Thoracic aorta (tissue), 2 donors: ENCODE results near the gene SPI1. TPM values are rescaled to one million over a fixed set of nuclear protein-coding genes. Genes with fewer than 3 reads are reported as not detected.

Source experiments
- ATAC-seq: fragments of 150-250 bp; one replicate; pipeline ENCODE4 v1.8.0; 2017; ENCODE audit warnings: low read depth; ENCODE audit not compliant: insufficient number of reproducible peaks, low FRiP score
- DNase-seq: peaks from one replicate; pipeline ENCODE4 v3.0.0-alpha.2; 2020; ENCODE audit warnings: low spot score
- H3K27ac ChIP-seq, 2 donors: fragments of 200-600 bp; sonication (generic); 1 replicate in 1 of 2; 2 replicates in 1 of 2; pipeline ENCODE4 v1.5.1; 2016; ENCODE audit warnings: mild to moderate bottlenecking in 2 of 2, moderate library complexity in 2 of 2
- H3K27me3 ChIP-seq: fragments of 200-600 bp; sonication (generic); replicated peaks from 2 replicates; pipeline ENCODE4 v1.6.0; 2016; ENCODE audit warnings: mild to moderate bottlenecking; ENCODE audit not compliant: insufficient read depth
- H3K36me3 ChIP-seq: fragments of 200-600 bp; sonication (generic); one replicate; pipeline ENCODE4 v1.5.1; 2016
- H3K4me1 ChIP-seq, 2 donors: fragments of 200-600 bp; sonication (generic); 1 replicate in 1 of 2; 2 replicates in 1 of 2; pipeline versions ENCODE4 v1.5.1 to v1.6.0; 2016; ENCODE audit warnings: low read depth in 2 of 2, mild to moderate bottlenecking in 1 of 2; ENCODE audit not compliant: control insufficient read depth in 1 of 2
- H3K4me3 ChIP-seq: fragments of 200-600 bp; sonication (generic); 2 replicates; pipeline ENCODE4 v1.5.1; 2016; ENCODE audit warnings: mild to moderate bottlenecking
- H3K9me3 ChIP-seq: fragments of 200-600 bp; sonication (generic); 2 replicates; pipeline ENCODE4 v1.5.1; 2016
- total RNA-seq, 2 donors: library from RNA; depleted of rRNA; stranded (reverse); fragments of >200 nt; gene quantifications; one replicate each; pipeline versions ENCODE4 v1.1.0 to v1.2.3, GENCODE V29; 2016
- TF ChIP-seq, protein P1 (sequence below): fragments of 200-600 bp; sonication (generic); IDR thresholded peaks from one replicate; pipeline ENCODE4 v1.5.1; 2019; ENCODE audit warnings: antibody characterized with exemption

The SPI1 gene
- total RNA-seq, 2 donors from 2014 or later, result 35.0 to 44.4 TPM

DNA sequence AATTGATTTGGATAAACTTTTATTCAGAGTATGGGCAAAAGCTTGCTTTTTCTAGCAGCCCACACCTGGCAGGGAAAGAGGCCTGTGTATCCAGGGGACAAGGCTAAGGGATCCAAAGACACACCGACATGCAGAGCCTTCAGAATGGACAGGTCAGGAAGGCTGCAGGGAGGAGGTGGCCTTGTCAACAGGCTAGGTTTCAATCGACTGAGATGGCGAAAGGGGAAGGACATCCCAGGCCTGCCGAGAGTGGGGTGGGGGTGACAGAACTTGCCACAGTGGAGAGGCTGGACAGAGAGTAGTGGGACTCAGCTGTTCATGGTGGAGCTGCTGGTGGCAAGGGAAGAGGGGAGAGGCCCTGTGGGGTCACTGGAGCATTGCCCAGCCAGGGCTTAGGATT is 24.8 kb upstream of the SPI1 start:
- no peak for DNase-seq
- Histone ChIP-seq H3K4me3 (no peak overlapping the region), H3K27ac (no peak overlapping the region), H3K36me3 (no peaks in the 10 kb centered on the region), H3K27me3 (no peaks in the 10 kb centered on the region), H3K4me1 (peaks cover 23 to 28% of the 10 kb centered on the region in 2 donors), H3K9me3 (no peaks in the 10 kb centered on the region)
- ATAC-seq, result no peak
- TF ChIP-seq, protein P1, sequence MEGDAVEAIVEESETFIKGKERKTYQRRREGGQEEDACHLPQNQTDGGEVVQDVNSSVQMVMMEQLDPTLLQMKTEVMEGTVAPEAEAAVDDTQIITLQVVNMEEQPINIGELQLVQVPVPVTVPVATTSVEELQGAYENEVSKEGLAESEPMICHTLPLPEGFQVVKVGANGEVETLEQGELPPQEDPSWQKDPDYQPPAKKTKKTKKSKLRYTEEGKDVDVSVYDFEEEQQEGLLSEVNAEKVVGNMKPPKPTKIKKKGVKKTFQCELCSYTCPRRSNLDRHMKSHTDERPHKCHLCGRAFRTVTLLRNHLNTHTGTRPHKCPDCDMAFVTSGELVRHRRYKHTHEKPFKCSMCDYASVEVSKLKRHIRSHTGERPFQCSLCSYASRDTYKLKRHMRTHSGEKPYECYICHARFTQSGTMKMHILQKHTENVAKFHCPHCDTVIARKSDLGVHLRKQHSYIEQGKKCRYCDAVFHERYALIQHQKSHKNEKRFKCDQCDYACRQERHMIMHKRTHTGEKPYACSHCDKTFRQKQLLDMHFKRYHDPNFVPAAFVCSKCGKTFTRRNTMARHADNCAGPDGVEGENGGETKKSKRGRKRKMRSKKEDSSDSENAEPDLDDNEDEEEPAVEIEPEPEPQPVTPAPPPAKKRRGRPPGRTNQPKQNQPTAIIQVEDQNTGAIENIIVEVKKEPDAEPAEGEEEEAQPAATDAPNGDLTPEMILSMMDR, result no peak

DNA sequence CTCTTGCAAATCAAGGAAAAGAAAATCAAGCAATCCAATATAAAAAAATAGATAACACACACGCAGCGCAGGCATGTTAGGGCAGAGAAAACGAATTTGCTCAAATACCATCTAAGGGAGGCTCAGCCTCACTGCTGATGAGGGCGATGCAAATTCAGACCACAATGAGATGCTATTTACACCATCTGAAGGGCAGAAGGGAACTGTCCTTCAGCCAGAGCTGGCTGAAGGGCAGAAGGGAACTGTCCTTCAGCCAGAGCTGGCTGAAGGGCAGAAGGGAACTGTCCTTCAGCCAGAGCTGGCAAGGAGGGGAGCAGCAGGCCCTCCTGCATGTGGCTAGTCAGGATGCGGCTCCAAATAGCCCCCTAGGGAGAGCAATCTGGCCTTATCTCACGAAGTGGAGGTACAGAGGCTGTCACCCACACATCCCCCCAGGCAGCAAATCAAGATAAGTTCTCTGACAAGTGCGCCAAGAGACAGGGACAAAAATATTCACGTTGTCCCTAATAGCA is 22.5 kb upstream of the SPI1 start:
- DNase-seq, result no peak
- no peak for ATAC-seq
- H3K4me1 ChIP-seq, result peaks cover 12 to 16% of the 10 kb centered on the region in 2 donors
- no peaks in the 10 kb centered on the region for H3K9me3 ChIP-seq
- TF ChIP-seq, protein P1, result no peak
- H3K27me3 ChIP-seq, result no peaks in the 10 kb centered on the region
- H3K36me3 ChIP-seq, result no peaks in the 10 kb centered on the region
- peak overlapping the region; percentile 69 to 84 for H3K27ac ChIP-seq
- peak overlapping the region; percentile 84 for H3K4me3 ChIP-seq

DNA sequence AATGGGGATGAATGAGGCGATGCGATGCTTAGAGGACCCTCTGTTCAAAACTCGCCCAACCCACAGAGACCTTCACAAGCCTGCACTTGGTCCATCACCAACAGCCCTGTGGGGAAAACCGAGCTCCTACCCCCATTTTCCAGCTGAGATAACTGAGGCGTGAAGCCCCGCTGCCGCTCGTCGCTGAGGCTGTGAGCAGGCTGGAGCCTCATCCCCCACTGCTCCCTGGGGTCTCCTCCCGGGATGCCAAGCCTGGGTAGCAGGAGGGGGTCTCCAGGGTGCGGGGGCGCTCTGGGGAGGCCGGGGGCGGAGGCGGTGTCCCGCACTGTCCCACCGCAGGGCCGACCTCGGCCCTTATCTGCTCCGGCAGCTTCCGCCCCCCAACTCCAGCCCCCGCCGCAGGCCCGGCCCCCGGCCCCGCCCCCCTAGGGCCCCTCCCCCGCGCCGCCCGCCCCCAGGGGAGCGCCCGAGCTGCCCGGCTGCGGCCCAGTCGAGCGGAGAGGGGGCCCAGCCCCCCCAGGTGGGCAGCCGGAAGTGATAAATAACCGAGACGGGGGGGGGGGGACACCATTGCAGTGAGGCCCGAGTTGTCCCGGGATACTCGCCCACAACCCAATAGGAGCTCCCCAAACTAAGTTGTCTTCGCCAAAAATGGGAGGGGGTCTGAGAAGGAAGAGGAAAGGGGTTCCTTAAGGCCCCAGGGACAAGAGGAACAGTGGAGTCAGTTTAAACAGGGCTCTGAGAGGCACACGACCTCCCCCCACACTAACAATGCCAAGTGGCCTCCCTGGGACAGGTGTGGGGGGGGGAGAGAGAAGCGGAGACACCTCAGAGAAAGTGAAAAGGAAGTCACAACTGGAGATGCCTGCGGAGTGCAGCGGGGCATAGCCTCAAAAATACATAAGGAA is 21.8 kb upstream of the SPI1 start:
- Histone ChIP-seq H3K9me3 (no peaks in the 10 kb centered on the region), H3K4me1 (peaks cover 12 to 16% of the 10 kb centered on the region in 2 donors), H3K27me3 (no peaks in the 10 kb centered on the region), H3K4me3 (peak overlapping the region; percentile 84), H3K27ac (peak overlapping the region; percentile 69 to 84), H3K36me3 (no peaks in the 10 kb centered on the region)
- peak; percentile 41 for ATAC-seq
- no peak for DNase-seq
- TF ChIP-seq, protein P1, result no peak

DNA sequence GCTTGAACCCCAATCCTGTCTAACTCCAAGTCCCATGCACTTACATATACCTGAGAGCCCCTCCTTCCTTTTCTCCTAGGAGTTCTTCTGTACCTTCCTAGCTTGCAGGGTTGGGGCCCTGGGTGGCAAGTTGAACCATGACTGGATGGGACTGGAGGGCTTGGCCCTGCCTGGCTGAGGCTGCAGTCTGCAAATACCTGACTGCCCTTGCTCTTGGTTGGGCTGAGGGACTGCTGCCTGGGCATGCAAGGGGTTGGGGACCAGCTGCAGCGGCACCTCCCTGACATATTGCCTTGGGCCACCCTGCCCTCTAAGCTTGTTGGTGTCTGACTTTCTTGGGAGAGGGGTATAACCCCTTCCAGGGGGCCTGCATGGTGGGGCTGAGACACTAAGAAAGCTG is 20.2 kb upstream of the SPI1 start:
- H3K4me3 ChIP-seq, result no peak overlapping the region
- H3K4me1 ChIP-seq, result peaks cover 12 to 16% of the 10 kb centered on the region in 2 donors
- H3K27ac ChIP-seq, result no peak overlapping the region
- H3K9me3 ChIP-seq, result no peaks in the 10 kb centered on the region
- H3K36me3 ChIP-seq, result no peaks in the 10 kb centered on the region
- TF ChIP-seq, protein P1, result no peak
- no peak for ATAC-seq
- H3K27me3 ChIP-seq, result no peaks in the 10 kb centered on the region
- no peak for DNase-seq

DNA sequence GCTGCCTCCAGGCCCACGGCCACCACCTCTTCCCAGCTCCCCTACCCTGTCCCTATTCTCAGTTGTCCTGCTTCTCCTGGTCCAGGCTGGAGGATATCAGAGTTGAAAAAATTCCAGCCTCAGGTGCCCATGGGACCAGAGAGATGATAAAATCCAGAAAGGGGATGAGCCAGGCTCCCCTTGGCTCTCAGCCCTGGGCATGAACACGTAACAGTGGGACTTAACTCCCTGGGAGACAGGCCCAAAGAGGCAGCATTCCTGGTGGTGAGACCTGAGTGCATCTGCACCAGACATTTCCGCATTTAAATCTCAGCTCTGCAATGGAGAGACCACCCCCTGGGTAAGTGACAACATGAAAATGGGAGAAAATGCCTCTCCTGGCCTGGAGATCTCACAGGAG is 19.7 kb upstream of the SPI1 start:
- Histone ChIP-seq H3K27ac (no peak overlapping the region), H3K36me3 (no peaks in the 10 kb centered on the region)
- DNase-seq, result no peak

More for the DNA sequence above, 19.7 kb upstream of the SPI1 start:
- H3K27me3 ChIP-seq, result no peaks in the 10 kb centered on the region
- no peak overlapping the region for H3K4me3 ChIP-seq
- H3K9me3 ChIP-seq, result no peaks in the 10 kb centered on the region
- no peak for ATAC-seq
- H3K4me1 ChIP-seq, result peaks cover 12 to 16% of the 10 kb centered on the region in 2 donors
- TF ChIP-seq, protein P1, result no peak
